ENCODE data around the gene BANP.
"Not testable (repeated sequence)": the region's sequence is repeated elsewhere in the genome, so short reads cannot be mapped to it uniquely, and the experiment has no call there.

BANP gene

GRCh38 chr16:87966064-87966645 is 14.9 kb downstream of the BANP start:
- no peak for DNase-seq (ENCODE audit: low read depth in 2 of 2)

- DNase-seq (ENCODE audit: low read depth in 2 of 2), result no peak
These were observed 15.5 kb downstream of the BANP start for GRCh38 chr16:87966685-87967185.

GRCh38 chr16:87968541-87968940 is 17.3 kb downstream of the BANP start:
- DNase-seq (ENCODE audit: low read depth in 2 of 2), result no peak

GRCh38 chr16:87970186-87970585 is 19.0 kb downstream of the BANP start:
- no peak for DNase-seq (ENCODE audit: low read depth in 2 of 2)

GRCh38 chr16:87971933-87972332 is 20.7 kb downstream of the BANP start:
- DNase-seq (ENCODE audit: low read depth in 2 of 2), result no peak

- no peak for DNase-seq (ENCODE audit: low read depth in 2 of 2)
These were observed 22.5 kb downstream of the BANP start for GRCh38 chr16:87973717-87974116.

- no peak for DNase-seq (ENCODE audit: low read depth in 2 of 2)
These were observed 22.9 kb downstream of the BANP start for GRCh38 chr16:87974178-87974577.

GRCh38 chr16:87976665-87977064 is 25.4 kb downstream of the BANP start:
- DNase-seq (ENCODE audit: low read depth in 2 of 2), result no peak

- no peak for DNase-seq (ENCODE audit: low read depth in 2 of 2)
These were observed 26.9 kb downstream of the BANP start for GRCh38 chr16:87978127-87978526.

GRCh38 chr16:87979352-87979751 is 28.1 kb downstream of the BANP start:
- DNase-seq (ENCODE audit: low read depth in 2 of 2), result no peak

GRCh38 chr16:87979911-87980630 is 28.8 kb downstream of the BANP start:
- DNase-seq (ENCODE audit: low read depth in 2 of 2), result not testable (repeated sequence)

GRCh38 chr16:87981376-87981775 is 30.1 kb downstream of the BANP start:
- peak in 1 of 2 donors; percentile 14 for DNase-seq (ENCODE audit: low read depth in 2 of 2)

- no peak for DNase-seq (ENCODE audit: low read depth in 2 of 2)
These were observed 31.4 kb downstream of the BANP start for GRCh38 chr16:87982581-87983041.

GRCh38 chr16:87983072-87983736 is 32.0 kb downstream of the BANP start:
- DNase-seq (ENCODE audit: low read depth in 2 of 2), result not testable (repeated sequence)

- not testable (repeated sequence) for DNase-seq (ENCODE audit: low read depth in 2 of 2)
These were observed 32.5 kb downstream of the BANP start for GRCh38 chr16:87983737-87984097.

- not testable (repeated sequence) for DNase-seq (ENCODE audit: low read depth in 2 of 2)
These were observed 32.9 kb downstream of the BANP start for GRCh38 chr16:87984180-87984579.

GRCh38 chr16:87984632-87985267 is 33.5 kb downstream of the BANP start:
- no peak for DNase-seq (ENCODE audit: low read depth in 2 of 2)

GRCh38 chr16:87985493-87985892 is 34.3 kb downstream of the BANP start:
- not testable (repeated sequence) for DNase-seq (ENCODE audit: low read depth in 2 of 2)

GRCh38 chr16:87986361-87986849 is 35.2 kb downstream of the BANP start:
- not testable (repeated sequence) for DNase-seq (ENCODE audit: low read depth in 2 of 2)

GRCh38 chr16:87988596-87988995 is 37.4 kb downstream of the BANP start:
- not testable (repeated sequence) for DNase-seq (ENCODE audit: low read depth in 2 of 2)

GRCh38 chr16:87990254-87990653 is 39.0 kb downstream of the BANP start:
- DNase-seq (ENCODE audit: low read depth in 2 of 2), result not testable (repeated sequence)

- not testable (repeated sequence) for DNase-seq (ENCODE audit: low read depth in 2 of 2)
These were observed 40.9 kb downstream of the BANP start for GRCh38 chr16:87992142-87992541.

Measured in stimulated activated CD8-positive, alpha-beta memory T cell treated with anti-CD3 and anti-CD28 coated beads, Interleukin-7, amount 100 ng/mL, for 1 hour (primary cell).